IMR-90 (cell line): ENCODE data around the gene RUSF1.

Experiments used
- BHLHE40 ChIP-seq: fragments of 150-350 bp; IDR thresholded peaks from 2 replicates; pipeline ENCODE4 v1.6.1; 2016; ENCODE audit warnings: mild to moderate bottlenecking, low read depth, low read length
- CEBPB ChIP-seq: IDR thresholded peaks from 2 replicates; pipeline ENCODE4 v1.6.1; 2012; ENCODE audit warnings: low read depth, low read length, improper control_type of control experiment
- CTCF ChIP-seq: conservative IDR thresholded peaks from 2 replicates; pipeline ENCODE4 v1.5.1; 2012; ENCODE audit warnings: mild to moderate bottlenecking, low read depth, low read length, improper control_type of control experiment
- ELK1 ChIP-seq: fragments of 150-350 bp; IDR thresholded peaks from 2 replicates; pipeline ENCODE4 v1.6.1; 2016; ENCODE audit warnings: low read depth, mild to moderate bottlenecking, low read length, moderate library complexity, borderline replicate concordance
- MAFK ChIP-seq: IDR thresholded peaks from 2 replicates; pipeline ENCODE4 v1.6.1; 2012; ENCODE audit warnings: low read depth, low read length, improper control_type of control experiment
- MXI1 ChIP-seq: IDR thresholded peaks from 2 replicates; pipeline ENCODE4 v1.6.1; 2012; ENCODE audit warnings: low read depth, mild to moderate bottlenecking, low read length, moderate library complexity, borderline replicate concordance
- POLR2A ChIP-seq: IDR thresholded peaks from 2 replicates; pipeline ENCODE4 v1.6.1; 2012; ENCODE audit warnings: mild to moderate bottlenecking, low read depth, low read length
- RAD21 ChIP-seq: IDR thresholded peaks from 2 replicates; pipeline ENCODE4 v1.6.1; 2012; ENCODE audit warnings: low read length, improper control_type of control experiment
- RCOR1 ChIP-seq: IDR thresholded peaks from 2 replicates; pipeline ENCODE4 v1.6.1; 2012; ENCODE audit warnings: mild to moderate bottlenecking, low read length, improper control_type of control experiment; ENCODE audit not compliant: insufficient replicate concordance
- SMC3 ChIP-seq: fragments of 150-350 bp; IDR thresholded peaks from 2 replicates; pipeline ENCODE4 v1.6.1; 2016; ENCODE audit warnings: low read depth, mild to moderate bottlenecking, antibody characterized with exemption, low read length, moderate library complexity

GRCh38 chr16:31474173-31474714, 33.9 kb downstream of the RUSF1 start:
- no peak for TF ChIP-seq CTCF
- no peak for TF ChIP-seq RAD21
- no peak for TF ChIP-seq ELK1
- TF ChIP-seq MXI1, result no peak
- peak; percentile 22; the same call in 1 of the 2 replicates for TF ChIP-seq POLR2A
- TF ChIP-seq BHLHE40, result no peak
- no peak for TF ChIP-seq RCOR1
- no peak for TF ChIP-seq MAFK
- TF ChIP-seq CEBPB, result peak; percentile 33; the same call in 1 of the 2 replicates
- TF ChIP-seq SMC3, result 0 out of 2 replicates have a peak, but pooled peaks have one; percentile 3
